HepG2 (cell line): Measurements from ENCODE around the gene EPHA10. TPM values are rescaled to one million over a fixed set of nuclear protein-coding genes. Genes with fewer than 3 reads are reported as not detected.

ENCODE experiments used
- HMGXB3 ChIP-seq: sonication (generic); formaldehyde crosslinking; IDR thresholded peaks from 2 replicates; pipeline ENCODE4 v1.4.0; 2020; ENCODE audit warnings: missing genetic modification reagents, borderline replicate concordance
- KAT8 ChIP-seq: IDR thresholded peaks from 2 replicates; pipeline ENCODE4 v1.6.1; 2016; ENCODE audit warnings: missing genetic modification reagents, missing compliant biosample characterization
- KMT2B ChIP-seq: IDR thresholded peaks from 2 replicates; pipeline ENCODE4 v1.6.1; 2016; ENCODE audit warnings: missing genetic modification reagents, missing compliant biosample characterization
- PRDM10 ChIP-seq: sonication (generic); formaldehyde crosslinking; IDR thresholded peaks from 2 replicates; pipeline ENCODE4 v1.4.0; 2020; ENCODE audit warnings: low read depth, missing genetic modification reagents
- TP53 ChIP-seq: sonication (generic); formaldehyde crosslinking; conservative IDR thresholded peaks from 2 replicates; pipeline ENCODE4 v1.4.0; 2020; ENCODE audit warnings: missing genetic modification reagents
- ZKSCAN8 ChIP-seq: IDR thresholded peaks from 2 replicates; pipeline ENCODE4 v1.6.1; 2016; ENCODE audit warnings: borderline replicate concordance, missing genetic modification reagents, missing compliant biosample characterization
- ZNF691 ChIP-seq: sonication (generic); formaldehyde crosslinking; IDR thresholded peaks from 2 replicates; pipeline ENCODE4 v1.4.0; 2020; ENCODE audit warnings: missing genetic modification reagents, low read depth, mild to moderate bottlenecking, borderline replicate concordance
- polyA plus RNA-seq, 8 experiments: library from polyadenylated mRNA; depleted of rRNA in 3 of 8; stranded (reverse) in 7 of 8; unstranded in 1 of 8; fragments of >200 nt; fragmentation: Illumina TruSeq in 4 of 8; extraction: Trizol in 4 of 8; gene quantifications; 2 replicates each; pipeline versions ENCODE4 v1.2.1 to v1.2.3, GENCODE V29; 2011 to 2016; ENCODE audit warnings: low read depth in 4 of 8, missing spikeins in 1 of 8, mixed read lengths in 1 of 8; ENCODE audit not compliant: insufficient read depth in 1 of 8
- total RNA-seq, 5 experiments: library from RNA; depleted of rRNA; stranded (reverse); fragments of >200 nt; fragmentation: Illumina TruSeq; extraction: Trizol; gene quantifications; 2 replicates each; pipeline ENCODE4 v1.2.3, GENCODE V29; 2016; ENCODE audit warnings: low read depth in 1 of 5
- TF ChIP-seq, protein P1 (sequence below): sonication (generic); formaldehyde crosslinking; IDR thresholded peaks from 2 replicates; pipeline ENCODE4 v1.4.0; 2020; ENCODE audit warnings: missing genetic modification reagents, mild to moderate bottlenecking, borderline replicate concordance
- TF ChIP-seq, protein P2 (sequence below): sonication (generic); IDR thresholded peaks from 2 replicates; pipeline ENCODE4 v1.6.1; 2016; ENCODE audit warnings: low read depth, borderline replicate concordance

The EPHA10 gene
- total and polyA plus RNA-seq, 2 of the 13 experiments (the other 11 are each of a cell fraction or from before 2014, with no cell fraction given), result 0.11 to 0.58 TPM

- TF ChIP-seq, protein P1, sequence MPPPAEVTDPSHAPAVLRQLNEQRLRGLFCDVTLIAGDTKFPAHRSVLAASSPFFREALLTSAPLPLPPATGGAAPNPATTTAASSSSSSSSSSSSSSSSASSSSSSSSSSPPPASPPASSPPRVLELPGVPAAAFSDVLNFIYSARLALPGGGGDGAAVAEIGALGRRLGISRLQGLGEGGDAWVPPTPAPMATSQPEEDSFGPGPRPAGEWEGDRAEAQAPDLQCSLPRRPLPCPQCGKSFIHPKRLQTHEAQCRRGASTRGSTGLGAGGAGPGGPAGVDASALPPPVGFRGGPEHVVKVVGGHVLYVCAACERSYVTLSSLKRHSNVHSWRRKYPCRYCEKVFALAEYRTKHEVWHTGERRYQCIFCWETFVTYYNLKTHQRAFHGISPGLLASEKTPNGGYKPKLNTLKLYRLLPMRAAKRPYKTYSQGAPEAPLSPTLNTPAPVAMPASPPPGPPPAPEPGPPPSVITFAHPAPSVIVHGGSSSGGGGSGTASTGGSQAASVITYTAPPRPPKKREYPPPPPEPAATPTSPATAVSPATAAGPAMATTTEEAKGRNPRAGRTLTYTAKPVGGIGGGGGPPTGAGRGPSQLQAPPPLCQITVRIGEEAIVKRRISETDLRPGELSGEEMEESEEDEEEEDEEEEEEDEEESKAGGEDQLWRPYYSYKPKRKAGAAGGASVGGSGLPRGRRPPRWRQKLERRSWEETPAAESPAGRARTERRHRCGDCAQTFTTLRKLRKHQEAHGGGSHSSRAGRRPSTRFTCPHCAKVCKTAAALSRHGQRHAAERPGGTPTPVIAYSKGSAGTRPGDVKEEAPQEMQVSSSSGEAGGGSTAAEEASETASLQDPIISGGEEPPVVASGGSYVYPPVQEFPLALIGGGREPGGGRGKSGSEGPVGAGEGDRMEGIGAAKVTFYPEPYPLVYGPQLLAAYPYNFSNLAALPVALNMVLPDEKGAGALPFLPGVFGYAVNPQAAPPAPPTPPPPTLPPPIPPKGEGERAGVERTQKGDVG, result no peak
- TF ChIP-seq ZNF691, result no peak
- TF ChIP-seq PRDM10, result 0 out of 2 replicates have a peak, but pooled peaks have one; percentile 10
- no peak for TF ChIP-seq HMGXB3 (CRISPR knock-in tag)
- 0 out of 2 replicates have a peak, but pooled peaks have one; percentile 22 for TF ChIP-seq TP53 (CRISPR knock-in tag)
- TF ChIP-seq KMT2B (CRISPR knock-in tag), result peak; percentile 38; the same call in 1 of the 2 replicates
- TF ChIP-seq, protein P2, sequence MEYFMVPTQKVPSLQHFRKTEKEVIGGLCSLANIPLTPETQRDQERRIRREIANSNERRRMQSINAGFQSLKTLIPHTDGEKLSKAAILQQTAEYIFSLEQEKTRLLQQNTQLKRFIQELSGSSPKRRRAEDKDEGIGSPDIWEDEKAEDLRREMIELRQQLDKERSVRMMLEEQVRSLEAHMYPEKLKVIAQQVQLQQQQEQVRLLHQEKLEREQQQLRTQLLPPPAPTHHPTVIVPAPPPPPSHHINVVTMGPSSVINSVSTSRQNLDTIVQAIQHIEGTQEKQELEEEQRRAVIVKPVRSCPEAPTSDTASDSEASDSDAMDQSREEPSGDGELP, result no peak
- peak; percentile 81 for TF ChIP-seq KAT8 (CRISPR knock-in tag)
- TF ChIP-seq ZKSCAN8, result no peak
Observed at GRCh38 chr1:37807555-37808368, 42.8 kb upstream of the EPHA10 start, which contains the start of the genes C1orf122 and YRDC (continued).
